HL-60 (cell line): ENCODE data around the gene NTHL1.

ENCODE experiments used
- DNase-seq, 2 experiments: peaks; one replicate each; pipeline ENCODE4 v3.0.0-alpha.2; 2010 to 2020; ENCODE audit warnings: low read depth in 1 of 2, low spot score in 1 of 2
- H3K27ac ChIP-seq: fragments of 250-450 bp; sonication (Bioruptor Pico); replicated peaks from 2 replicates; pipeline ENCODE4 v1.5.1; 2020; ENCODE audit warnings: mild to moderate bottlenecking, moderate library complexity
- H3K27me3 ChIP-seq: fragments of 250-450 bp; sonication (Bioruptor Pico); 2 replicates; pipeline ENCODE4 v1.5.1; 2021; ENCODE audit warnings: mild to moderate bottlenecking, moderate library complexity; ENCODE audit not compliant: insufficient read depth, poor library complexity, severe bottlenecking
- H3K4me3 ChIP-seq: replicated peaks from 2 replicates; pipeline ENCODE4 v1.5.1; 2011; ENCODE audit warnings: mild to moderate bottlenecking, control low read depth, low read length; ENCODE audit not compliant: insufficient read depth
- CTCF ChIP-seq: IDR thresholded peaks from one replicate; pipeline ENCODE4 v1.5.1; 2011; ENCODE audit warnings: low read length, control low read depth, inconsistent platforms; ENCODE audit not compliant: insufficient read depth
- GABPA ChIP-seq: IDR thresholded peaks from 2 replicates; pipeline ENCODE4 v1.6.1; 2012; ENCODE audit warnings: low read depth
- POLR2AphosphoS5 ChIP-seq: IDR thresholded peaks from 2 replicates; pipeline ENCODE4 v1.6.1; 2012; ENCODE audit warnings: low read depth
- REST ChIP-seq: IDR thresholded peaks from 2 replicates; pipeline ENCODE4 v1.6.1; 2012; ENCODE audit warnings: low read depth; ENCODE audit not compliant: insufficient replicate concordance
- SPI1 ChIP-seq: IDR thresholded peaks from 2 replicates; pipeline ENCODE4 v1.6.1; 2012; ENCODE audit warnings: low read depth, mild to moderate bottlenecking, borderline replicate concordance

Gene NTHL1

DNA sequence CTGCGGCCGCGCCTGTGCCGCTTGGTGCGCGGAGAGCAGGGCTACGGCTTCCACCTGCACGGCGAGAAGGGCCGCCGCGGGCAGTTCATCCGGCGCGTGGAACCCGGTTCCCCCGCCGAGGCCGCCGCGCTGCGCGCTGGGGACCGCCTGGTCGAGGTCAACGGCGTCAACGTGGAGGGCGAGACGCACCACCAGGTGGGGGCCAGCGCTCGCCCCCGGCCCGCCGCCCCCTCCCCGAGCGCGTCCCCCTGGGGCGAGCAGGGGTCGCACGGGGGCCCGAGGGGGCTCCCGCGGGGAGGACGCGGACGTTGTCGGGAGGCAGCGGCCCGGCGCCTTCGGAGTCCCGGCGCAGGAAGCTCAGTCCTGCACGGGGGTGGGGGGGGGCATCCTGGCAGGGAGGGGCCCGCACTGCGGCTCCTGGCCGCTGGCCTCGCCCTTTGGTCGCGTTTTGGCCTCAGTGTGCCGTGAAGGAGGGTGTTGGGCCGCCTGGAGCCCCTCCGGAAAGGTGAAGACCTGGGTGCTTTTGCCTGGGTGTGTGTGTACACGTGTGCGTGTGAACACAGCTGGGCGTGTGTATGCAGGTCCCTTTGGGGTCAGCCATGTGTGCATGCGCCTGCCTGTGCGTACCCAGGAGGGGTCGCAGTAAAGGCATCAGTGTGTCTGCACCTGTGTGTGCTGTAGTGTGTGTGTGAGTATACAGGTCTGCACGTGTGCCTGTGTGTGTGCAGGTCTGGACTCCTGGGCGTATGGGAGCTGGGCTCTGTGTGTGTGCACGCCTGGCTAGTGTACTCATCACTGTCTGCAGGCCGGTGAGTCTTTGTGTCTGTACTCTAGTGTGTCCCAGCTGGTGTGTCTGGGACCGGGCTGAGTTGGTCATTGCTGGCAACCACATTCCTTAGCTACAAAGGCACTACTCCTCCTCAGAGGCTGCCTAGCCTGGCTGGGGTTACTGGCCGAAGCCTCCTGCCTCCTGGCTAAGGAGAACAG lies 20.3 kb downstream of the NTHL1 start:
- no peak for TF ChIP-seq CTCF
- no peak for TF ChIP-seq POLR2AphosphoS5
- TF ChIP-seq GABPA, result no peak
- no peak for TF ChIP-seq SPI1
- TF ChIP-seq REST, result no peak
- no peak for DNase-seq
- Histone ChIP-seq H3K27me3 (peaks cover 20% of the 10 kb centered on the region), H3K27ac (no peak overlapping the region), H3K4me3 (no peak overlapping the region)

DNA sequence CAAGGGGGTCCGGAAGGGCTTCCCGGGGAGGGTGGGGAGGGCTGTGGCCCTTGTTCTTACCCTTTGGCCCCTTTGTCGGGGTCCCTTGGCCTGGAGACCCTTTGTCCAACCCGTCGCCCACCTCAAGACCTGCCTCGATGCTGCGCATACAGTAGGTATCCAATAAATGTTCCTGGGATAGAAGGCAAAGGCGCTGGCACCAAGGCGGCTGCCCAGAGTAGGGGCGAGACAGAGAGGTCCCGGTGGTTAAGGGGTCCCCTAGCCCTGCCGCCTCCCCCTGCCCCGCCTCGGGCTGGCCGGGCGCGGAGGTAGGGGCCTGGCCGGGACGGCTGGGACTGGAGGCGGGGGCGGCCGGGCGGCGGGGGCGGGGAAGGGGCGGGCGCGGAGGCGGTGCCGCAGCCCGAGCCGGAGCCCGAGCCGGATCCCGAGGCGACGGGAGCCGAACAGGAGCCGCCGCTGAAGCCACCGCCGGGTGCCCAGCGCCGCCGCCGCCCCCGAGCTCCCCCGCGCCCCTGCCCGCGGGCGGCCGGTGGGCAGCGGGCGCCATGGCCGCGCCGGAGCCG lies 21.1 kb downstream of the NTHL1 start, which contains the start of gene NHERF2:
NHERF2 (plus strand) TSS at position 442 of the 563 bp plus-strand sequence; CDS start at position 546, 104 bp downstream.
- Histone ChIP-seq H3K27ac (no peak within 1 kb of the TSS), H3K4me3 (no peak within 1 kb of the TSS), H3K27me3 (peaks cover 22% of the 10 kb centered on the region)
- TF ChIP-seq POLR2AphosphoS5 (no peak), REST (no peak), SPI1 (no peak), CTCF (no peak), GABPA (no peak)
- no peak for DNase-seq

DNA sequence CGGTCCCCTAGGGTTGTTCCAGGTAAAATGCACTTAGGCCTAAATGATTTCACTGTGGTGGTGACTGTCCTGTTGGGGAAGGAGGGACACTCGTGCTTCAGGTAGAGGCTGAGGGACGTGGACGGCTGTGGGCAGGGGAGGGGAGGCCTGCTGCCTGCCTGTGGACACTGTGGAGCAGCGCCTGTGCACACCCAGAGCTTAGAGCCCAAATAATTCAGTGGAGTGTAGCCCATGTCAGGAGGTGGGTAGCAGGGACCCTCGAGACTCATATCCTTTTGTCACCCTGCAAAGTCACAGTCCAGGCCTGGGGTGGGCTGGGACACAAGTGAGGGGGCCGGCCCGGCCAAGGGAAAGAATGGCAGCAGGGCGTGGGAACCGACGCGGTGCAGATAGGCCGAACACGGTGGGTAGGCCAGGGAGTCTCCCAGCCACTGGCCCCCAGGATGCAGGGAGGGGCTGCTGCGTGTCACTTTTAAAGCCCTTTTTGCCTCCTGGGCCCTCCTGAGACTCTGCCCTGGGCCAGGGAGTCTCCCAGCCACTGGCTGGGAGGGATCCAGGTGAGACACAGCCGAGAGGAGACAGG lies 21.7 kb downstream of the NTHL1 start:
- TF ChIP-seq GABPA (no peak), POLR2AphosphoS5 (no peak), REST (no peak), SPI1 (no peak), CTCF (no peak)
- Histone ChIP-seq H3K27me3 (peaks cover 23% of the 10 kb centered on the region), H3K27ac (no peak overlapping the region), H3K4me3 (no peak overlapping the region)
- DNase-seq, result no peak
